GM18873 (cell line): ENCODE measurements around the gene SLC26A11.
"Not testable (repeated sequence)": the region's sequence is repeated elsewhere in the genome, so short reads cannot be mapped to it uniquely, and the experiment has no call there.

ENCODE experiments used
- ATAC-seq: cut with Tn5 transposase; IDR thresholded peaks from one replicate; pipeline ENCODE4 v1.9.1; 2021; ENCODE audit warnings: mild to moderate bottlenecking, moderate library complexity, moderate number of reproducible peaks; ENCODE audit not compliant: unreplicated experiment, low FRiP score

The SLC26A11 gene

GRCh38 chr17:80297996-80298560, 77.9 kb downstream of the SLC26A11 start:
- no peak for ATAC-seq

GRCh38 chr17:80299350-80300100, 79.3 kb downstream of the SLC26A11 start:
- not testable (repeated sequence) for ATAC-seq

DNA sequence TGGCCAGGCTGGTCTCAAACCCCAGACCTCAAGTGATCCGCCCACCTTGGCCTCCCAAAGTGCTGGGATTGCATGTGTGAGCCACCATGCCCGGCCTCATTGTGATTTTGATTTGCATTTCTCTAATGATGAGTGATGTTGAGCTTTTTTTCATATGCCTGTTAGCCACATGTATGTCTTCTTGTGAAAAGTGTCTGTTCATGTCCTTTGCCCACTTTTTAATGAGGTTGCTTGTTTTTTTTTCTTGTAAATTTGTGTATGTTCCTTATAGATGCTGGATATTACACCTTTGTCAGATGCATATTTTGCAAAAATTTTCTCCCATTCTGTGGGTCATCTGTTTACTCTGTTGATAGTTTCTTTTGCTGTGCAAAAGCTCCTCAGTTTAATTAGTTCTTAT, 80.5 kb downstream of the SLC26A11 start:
- ATAC-seq, result not testable (repeated sequence)
